ENCODE results near the gene ATXN1.

ATXN1 gene

GRCh38 chr6:16637635-16638034 lies 123.6 kb downstream of the ATXN1 start:
- H4K20me1 ChIP-seq (ENCODE audit: control insufficient read depth, insufficient read depth, low read depth, low read length): no peaks in the 10 kb centered on the region
- H3K36me3 ChIP-seq (ENCODE audit: control insufficient read depth, low read length): no peaks in the 10 kb centered on the region
- no peak overlapping the region for H3K4me3 ChIP-seq (ENCODE audit: low read length)
- H3F3A ChIP-seq (ENCODE audit: control insufficient read depth, insufficient read depth): no peaks in the 10 kb centered on the region
- TF ChIP-seq CTCF (IDR thresholded peaks at IDR 0.05; ENCODE audit: low read depth, low read length, poor library complexity, severe bottlenecking) (no peak), EZH2phosphoT487 (IDR thresholded peaks at IDR 0.05; ENCODE audit: borderline replicate concordance, low read length) (no peak)
- no peak overlapping the region for H3K4me2 ChIP-seq (ENCODE audit: low read length)
- 0 out of 2 replicates have a peak, but pooled peaks cover 3% of the 10 kb centered on the region for H3K4me1 ChIP-seq (ENCODE audit: control insufficient read depth, low read length)
- no peaks in the 10 kb centered on the region for H3K9me2 ChIP-seq (replicated peaks; ENCODE audit: control insufficient read depth, low read length)
- no peak overlapping the region for H3K27ac ChIP-seq (ENCODE audit: low read depth, low read length)
- no peaks in the 10 kb centered on the region for H3K9me3 ChIP-seq (ENCODE audit: control insufficient read depth, insufficient read depth, low read length)
- H3K27me3 ChIP-seq (ENCODE audit: control insufficient read depth, low read length): no peaks in the 10 kb centered on the region
- H3K79me2 ChIP-seq (ENCODE audit: control insufficient read depth, low read length): no peaks in the 10 kb centered on the region

DNA sequence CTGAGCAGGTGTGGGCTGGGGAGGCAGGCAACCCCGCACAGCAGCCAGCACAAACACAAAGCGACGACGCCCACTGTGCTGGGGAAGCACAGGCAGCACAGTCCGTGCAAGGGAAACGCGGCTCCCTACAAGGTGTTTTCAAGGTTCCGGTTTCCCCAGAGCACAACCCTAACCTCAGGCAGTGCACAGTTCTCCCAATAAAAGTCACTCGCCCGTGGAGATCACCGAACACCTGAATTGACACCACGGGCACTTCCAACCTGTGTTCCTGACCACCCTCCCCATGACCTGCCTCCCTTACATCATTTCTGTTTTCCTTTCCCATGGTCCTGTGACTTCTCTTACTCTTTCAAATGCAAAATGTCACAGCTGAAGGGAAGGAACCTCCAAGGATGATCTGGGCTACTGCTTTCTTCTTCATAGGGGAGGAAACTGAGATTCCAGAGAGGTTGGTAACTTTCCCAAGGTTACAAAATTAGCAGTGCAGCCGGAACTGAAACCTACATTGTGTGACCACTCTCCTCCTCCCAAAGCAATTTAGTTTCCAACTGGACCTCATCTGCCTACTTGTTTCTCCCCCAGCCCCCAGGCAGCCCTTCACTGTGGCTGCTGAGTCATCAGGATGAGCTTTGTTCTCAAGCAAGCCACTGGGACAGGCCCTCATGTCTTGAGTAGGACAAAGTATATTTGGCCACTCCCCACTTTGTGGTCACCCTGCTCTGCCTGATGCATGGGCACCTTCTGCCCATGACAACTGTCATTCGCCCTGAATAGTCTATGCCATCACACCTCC lies 125.3 kb downstream of the ATXN1 start:
- no peaks in the 10 kb centered on the region for H4K20me1 ChIP-seq (ENCODE audit: control insufficient read depth, insufficient read depth, low read depth, low read length)
- no peak overlapping the region for H3K4me2 ChIP-seq (ENCODE audit: low read length)
- TF ChIP-seq EZH2phosphoT487 (IDR thresholded peaks at IDR 0.05; ENCODE audit: borderline replicate concordance, low read length) (no peak), CTCF (IDR thresholded peaks at IDR 0.05; ENCODE audit: low read depth, low read length, poor library complexity, severe bottlenecking) (no peak)
- peaks cover 9% of the 10 kb centered on the region; the same call in 1 of the 2 replicates for H3K4me1 ChIP-seq (ENCODE audit: control insufficient read depth, low read length)
- no peak overlapping the region for H3K4me3 ChIP-seq (ENCODE audit: low read length)
- H3K27ac ChIP-seq (ENCODE audit: low read depth, low read length): no peak overlapping the region
- no peaks in the 10 kb centered on the region for H3K36me3 ChIP-seq (ENCODE audit: control insufficient read depth, low read length)
- H3F3A ChIP-seq (ENCODE audit: control insufficient read depth, insufficient read depth): no peaks in the 10 kb centered on the region
- no peaks in the 10 kb centered on the region for H3K9me3 ChIP-seq (ENCODE audit: control insufficient read depth, insufficient read depth, low read length)
- no peaks in the 10 kb centered on the region for H3K79me2 ChIP-seq (ENCODE audit: control insufficient read depth, low read length)
- H3K9me2 ChIP-seq (replicated peaks; ENCODE audit: control insufficient read depth, low read length): no peaks in the 10 kb centered on the region
- H3K27me3 ChIP-seq (ENCODE audit: control insufficient read depth, low read length): no peaks in the 10 kb centered on the region

DNA sequence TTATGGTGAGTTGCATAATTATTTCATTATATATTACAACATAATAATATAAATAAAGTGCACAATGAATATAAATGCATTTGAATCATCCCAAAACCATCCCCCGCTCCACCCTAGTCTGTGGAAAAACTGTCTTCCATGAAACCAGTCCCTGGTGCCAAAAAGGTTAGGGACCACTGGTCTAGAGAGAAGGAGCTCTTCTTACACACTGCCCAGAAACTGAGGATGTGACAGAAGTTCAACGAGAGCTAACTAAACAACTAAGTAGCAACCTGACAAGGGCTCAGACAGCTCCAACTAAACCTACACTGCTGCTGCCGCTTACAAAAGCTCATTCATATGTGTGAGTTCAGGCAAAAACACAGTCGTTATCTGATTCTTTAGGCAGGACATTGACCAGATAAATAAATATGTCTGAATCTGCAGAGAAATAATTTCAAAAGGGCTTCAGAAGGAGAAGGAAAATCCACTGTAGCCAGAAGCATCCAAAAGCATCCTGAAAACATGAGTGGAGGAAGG lies 125.9 kb downstream of the ATXN1 start:
- Histone ChIP-seq H3K36me3 (ENCODE audit: control insufficient read depth, low read length) (no peaks in the 10 kb centered on the region), H3K27ac (ENCODE audit: low read depth, low read length) (no peak overlapping the region), H3K9me2 (replicated peaks; ENCODE audit: control insufficient read depth, low read length) (no peaks in the 10 kb centered on the region), H3K27me3 (ENCODE audit: control insufficient read depth, low read length) (no peaks in the 10 kb centered on the region), H3K79me2 (ENCODE audit: control insufficient read depth, low read length) (no peaks in the 10 kb centered on the region), H3K9me3 (ENCODE audit: control insufficient read depth, insufficient read depth, low read length) (no peaks in the 10 kb centered on the region), H4K20me1 (ENCODE audit: control insufficient read depth, insufficient read depth, low read depth, low read length) (no peaks in the 10 kb centered on the region), H3K4me3 (ENCODE audit: low read length) (no peak overlapping the region), H3F3A (ENCODE audit: control insufficient read depth, insufficient read depth) (no peaks in the 10 kb centered on the region), H3K4me1 (ENCODE audit: control insufficient read depth, low read length) (peaks cover 16% of the 10 kb centered on the region; the same call in 1 of the 2 replicates), H3K4me2 (ENCODE audit: low read length) (no peak overlapping the region)
- TF ChIP-seq CTCF (IDR thresholded peaks at IDR 0.05; ENCODE audit: low read depth, low read length, poor library complexity, severe bottlenecking) (no peak), EZH2phosphoT487 (IDR thresholded peaks at IDR 0.05; ENCODE audit: borderline replicate concordance, low read length) (no peak)
